Measurements from ENCODE around the gene DMRT3. TPM values are rescaled to one million over a fixed set of nuclear protein-coding genes. Genes with fewer than 3 reads are reported as not detected.

Gene DMRT3
- total RNA-seq, 1 donor from 2014 or later, result 0.34 TPM

- Mint-ChIP-seq H3K27ac (no peak overlapping the region), H3K36me3 (ENCODE audit: insufficient read depth) (no peaks in the 10 kb centered on the region), H3K27me3 (peaks cover 32% of the 10 kb centered on the region), H3K4me1 (ENCODE audit: low read depth) (no peaks in the 10 kb centered on the region), H3K9me3 (ENCODE audit: low read depth) (no peaks in the 10 kb centered on the region), H3K4me3 (ENCODE audit: low read depth) (no peak overlapping the region)
- no peak for DNase-seq (ENCODE audit: low spot score, unreplicated experiment)
- TF ChIP-seq CTCF (IDR thresholded peaks at IDR 0.05; ENCODE audit: unreplicated experiment), result peak; percentile 70
Observed at GRCh38 chr9:1005043-1005667, 28.7 kb downstream of the DMRT3 start.

GRCh38 chr9:1007312-1007711, 30.9 kb downstream of the DMRT3 start:
- Mint-ChIP-seq H3K4me3 (ENCODE audit: low read depth) (no peak overlapping the region), H3K36me3 (ENCODE audit: insufficient read depth) (no peaks in the 10 kb centered on the region), H3K9me3 (ENCODE audit: low read depth) (no peaks in the 10 kb centered on the region), H3K27ac (no peak overlapping the region), H3K4me1 (ENCODE audit: low read depth) (no peaks in the 10 kb centered on the region), H3K27me3 (peaks cover 35% of the 10 kb centered on the region)
- TF ChIP-seq CTCF (IDR thresholded peaks at IDR 0.05; ENCODE audit: unreplicated experiment), result no peak
- no peak for DNase-seq (ENCODE audit: low spot score, unreplicated experiment)

- no peaks in the 10 kb centered on the region for H3K9me3 Mint-ChIP-seq (ENCODE audit: low read depth)
- no peak for TF ChIP-seq CTCF (IDR thresholded peaks at IDR 0.05; ENCODE audit: unreplicated experiment)
- peaks cover 41% of the 10 kb centered on the region for H3K27me3 Mint-ChIP-seq
- no peaks in the 10 kb centered on the region for H3K4me1 Mint-ChIP-seq (ENCODE audit: low read depth)
- no peak overlapping the region for H3K4me3 Mint-ChIP-seq (ENCODE audit: low read depth)
- no peaks in the 10 kb centered on the region for H3K36me3 Mint-ChIP-seq (ENCODE audit: insufficient read depth)
- DNase-seq (ENCODE audit: low spot score, unreplicated experiment), result no peak
- no peak overlapping the region for H3K27ac Mint-ChIP-seq
Observed at GRCh38 chr9:1008216-1008615, 31.8 kb downstream of the DMRT3 start.

- Mint-ChIP-seq H3K27me3 (peaks cover 46% of the 10 kb centered on the region), H3K9me3 (ENCODE audit: low read depth) (no peaks in the 10 kb centered on the region), H3K27ac (no peak overlapping the region), H3K4me1 (ENCODE audit: low read depth) (no peaks in the 10 kb centered on the region), H3K36me3 (ENCODE audit: insufficient read depth) (no peaks in the 10 kb centered on the region), H3K4me3 (ENCODE audit: low read depth) (no peak overlapping the region)
- peak; percentile 82 for DNase-seq (ENCODE audit: low spot score, unreplicated experiment)
- TF ChIP-seq CTCF (IDR thresholded peaks at IDR 0.05; ENCODE audit: unreplicated experiment), result no peak
Observed at GRCh38 chr9:1009101-1009707, 32.7 kb downstream of the DMRT3 start.

GRCh38 chr9:1013021-1013420, 36.6 kb downstream of the DMRT3 start:
- H3K27ac Mint-ChIP-seq, result no peak overlapping the region
- no peaks in the 10 kb centered on the region for H3K36me3 Mint-ChIP-seq (ENCODE audit: insufficient read depth)
- H3K9me3 Mint-ChIP-seq (ENCODE audit: low read depth), result no peaks in the 10 kb centered on the region
- no peak for TF ChIP-seq CTCF (IDR thresholded peaks at IDR 0.05; ENCODE audit: unreplicated experiment)
- peaks cover 57% of the 10 kb centered on the region for H3K27me3 Mint-ChIP-seq
- H3K4me1 Mint-ChIP-seq (ENCODE audit: low read depth), result no peaks in the 10 kb centered on the region
- H3K4me3 Mint-ChIP-seq (ENCODE audit: low read depth), result no peak overlapping the region
- DNase-seq (ENCODE audit: low spot score, unreplicated experiment), result no peak

All from progenitor cell of endocrine pancreas (in vitro differentiated cells).